Thoracic aorta (tissue), 2 donors: ENCODE data around the gene ALK. TPM values are rescaled to one million over a fixed set of nuclear protein-coding genes. Genes with fewer than 3 reads are reported as not detected.

Experiments
- ATAC-seq: fragments of 150-250 bp; one replicate; pipeline ENCODE4 v1.8.0; 2017; ENCODE audit warnings: low read depth; ENCODE audit not compliant: insufficient number of reproducible peaks, low FRiP score
- DNase-seq: peaks from one replicate; pipeline ENCODE4 v3.0.0-alpha.2; 2020; ENCODE audit warnings: low spot score
- H3K27ac ChIP-seq, 2 donors: fragments of 200-600 bp; sonication (generic); 1 replicate in 1 of 2; 2 replicates in 1 of 2; pipeline ENCODE4 v1.5.1; 2016; ENCODE audit warnings: mild to moderate bottlenecking in 2 of 2, moderate library complexity in 2 of 2
- H3K27me3 ChIP-seq: fragments of 200-600 bp; sonication (generic); replicated peaks from 2 replicates; pipeline ENCODE4 v1.6.0; 2016; ENCODE audit warnings: mild to moderate bottlenecking; ENCODE audit not compliant: insufficient read depth
- H3K36me3 ChIP-seq: fragments of 200-600 bp; sonication (generic); one replicate; pipeline ENCODE4 v1.5.1; 2016
- H3K4me1 ChIP-seq, 2 donors: fragments of 200-600 bp; sonication (generic); 1 replicate in 1 of 2; 2 replicates in 1 of 2; pipeline versions ENCODE4 v1.5.1 to v1.6.0; 2016; ENCODE audit warnings: low read depth in 2 of 2, mild to moderate bottlenecking in 1 of 2; ENCODE audit not compliant: control insufficient read depth in 1 of 2
- H3K4me3 ChIP-seq: fragments of 200-600 bp; sonication (generic); 2 replicates; pipeline ENCODE4 v1.5.1; 2016; ENCODE audit warnings: mild to moderate bottlenecking
- H3K9me3 ChIP-seq: fragments of 200-600 bp; sonication (generic); 2 replicates; pipeline ENCODE4 v1.5.1; 2016
- CTCF ChIP-seq: fragments of 200-600 bp; sonication (generic); IDR thresholded peaks from one replicate; pipeline ENCODE4 v1.5.1; 2019; ENCODE audit warnings: antibody characterized with exemption
- total RNA-seq, 2 donors: library from RNA; depleted of rRNA; stranded (reverse); fragments of >200 nt; gene quantifications; one replicate each; pipeline versions ENCODE4 v1.1.0 to v1.2.3, GENCODE V29; 2016

ALK gene
- total RNA-seq, 2 donors from 2014 or later: 2.0 TPM; not detected in 1

- Histone ChIP-seq H3K36me3 (no peaks in the 10 kb centered on the region), H3K4me1 (no peaks in the 10 kb centered on the region), H3K9me3 (no peaks in the 10 kb centered on the region), H3K4me3 (no peak overlapping the region), H3K27ac (no peak overlapping the region), H3K27me3 (no peaks in the 10 kb centered on the region)
- no peak for TF ChIP-seq CTCF
- DNase-seq (no peak), ATAC-seq (no peak)
Measured at GRCh38 chr2:29731948-29732347, 189.4 kb downstream of the ALK start.

GRCh38 chr2:29729932-29730331 is 191.5 kb downstream of the ALK start:
- no peak for DNase-seq
- Histone ChIP-seq H3K9me3 (no peaks in the 10 kb centered on the region), H3K4me1 (no peaks in the 10 kb centered on the region), H3K27ac (no peak overlapping the region), H3K4me3 (no peak overlapping the region), H3K36me3 (no peaks in the 10 kb centered on the region), H3K27me3 (no peaks in the 10 kb centered on the region)
- TF ChIP-seq CTCF: no peak
- no peak for ATAC-seq

GRCh38 chr2:29729401-29729800 is 192.0 kb downstream of the ALK start:
- no peaks in the 10 kb centered on the region for H3K27me3 ChIP-seq
- H3K27ac ChIP-seq: no peak overlapping the region
- H3K36me3 ChIP-seq: no peaks in the 10 kb centered on the region
- ATAC-seq (no peak), DNase-seq (no peak)
- no peaks in the 10 kb centered on the region for H3K9me3 ChIP-seq
- H3K4me3 ChIP-seq: no peak overlapping the region
- no peak for TF ChIP-seq CTCF
- H3K4me1 ChIP-seq: no peaks in the 10 kb centered on the region

GRCh38 chr2:29726976-29727375 is 194.4 kb downstream of the ALK start:
- no peak for ATAC-seq
- H3K27me3 ChIP-seq: no peaks in the 10 kb centered on the region
- no peaks in the 10 kb centered on the region for H3K36me3 ChIP-seq
- TF ChIP-seq CTCF: no peak
- no peaks in the 10 kb centered on the region for H3K4me1 ChIP-seq
- no peaks in the 10 kb centered on the region for H3K9me3 ChIP-seq
- H3K4me3 ChIP-seq: no peak overlapping the region
- DNase-seq: no peak
- H3K27ac ChIP-seq: no peak overlapping the region

- H3K9me3 ChIP-seq: no peaks in the 10 kb centered on the region
- H3K4me1 ChIP-seq: no peaks in the 10 kb centered on the region
- ATAC-seq: no peak
- TF ChIP-seq CTCF: no peak
- no peaks in the 10 kb centered on the region for H3K27me3 ChIP-seq
- no peak overlapping the region for H3K27ac ChIP-seq
- no peak overlapping the region for H3K4me3 ChIP-seq
- no peaks in the 10 kb centered on the region for H3K36me3 ChIP-seq
- DNase-seq: no peak
Measured at GRCh38 chr2:29725610-29726009, 195.8 kb downstream of the ALK start.
